Liver (tissue), 9 donors: ENCODE results near the gene RABL3. TPM values are rescaled to one million over a fixed set of nuclear protein-coding genes. Genes with fewer than 3 reads are reported as not detected.

Experiments used
- DNase-seq: peaks from one replicate; pipeline ENCODE4 v3.0.0-alpha.2; 2017; ENCODE audit warnings: low spot score
- H3K27ac ChIP-seq, 2 donors: one replicate each; pipeline ENCODE4 v1.7.0; 2013; ENCODE audit warnings: inconsistent platforms in 2 of 2, low read length in 2 of 2, control low read depth in 1 of 2, low read depth in 1 of 2, mild to moderate bottlenecking in 1 of 2
- H3K27me3 ChIP-seq, 4 donors: one replicate each; pipeline versions ENCODE4 v1.6.1 to v1.7.0; 2013; ENCODE audit warnings: low read length in 3 of 4, inconsistent platforms in 1 of 4, mild to moderate bottlenecking in 1 of 4, moderate library complexity in 1 of 4; ENCODE audit not compliant: control insufficient read depth in 4 of 4, insufficient read depth in 4 of 4
- H3K36me3 ChIP-seq, 4 donors: one replicate each; pipeline versions ENCODE4 v1.6.1 to v1.7.0; 2013; ENCODE audit warnings: low read length in 3 of 4, mild to moderate bottlenecking in 3 of 4, low read depth in 1 of 4, moderate library complexity in 1 of 4; ENCODE audit not compliant: control insufficient read depth in 4 of 4, insufficient read depth in 3 of 4
- H3K4me1 ChIP-seq, 4 donors: one replicate each; pipeline versions ENCODE4 v1.6.1 to v1.7.0; 2013; ENCODE audit warnings: low read length in 3 of 4, mild to moderate bottlenecking in 3 of 4, moderate library complexity in 1 of 4; ENCODE audit not compliant: control insufficient read depth in 4 of 4, insufficient read depth in 4 of 4
- H3K4me3 ChIP-seq, 3 donors: one replicate each; pipeline versions ENCODE4 v1.6.1 to v1.7.0; 2013; ENCODE audit warnings: low read length in 3 of 3, control low read depth in 1 of 3, low read depth in 1 of 3, mild to moderate bottlenecking in 1 of 3
- H3K9ac ChIP-seq, 2 donors: one replicate each; pipeline ENCODE4 v1.7.0; 2013; ENCODE audit warnings: low read length in 2 of 2, mild to moderate bottlenecking in 2 of 2, moderate library complexity in 2 of 2, control low read depth in 1 of 2, low read depth in 1 of 2
- H3K9me3 ChIP-seq, 4 donors: one replicate each; pipeline versions ENCODE4 v1.6.1 to v1.7.0; 2013; ENCODE audit warnings: low read length in 3 of 4; ENCODE audit not compliant: control insufficient read depth in 4 of 4
- EGR1 ChIP-seq, 2 donors: IDR thresholded peaks; 2 replicates each; pipeline ENCODE4 v1.6.1; 2016 to 2018; ENCODE audit warnings: antibody characterized with exemption in 2 of 2, low read depth in 2 of 2
- FOXA1 ChIP-seq: IDR thresholded peaks from 2 replicates; pipeline ENCODE4 v1.6.1; 2016; ENCODE audit warnings: antibody characterized with exemption
- FOXA2 ChIP-seq: IDR thresholded peaks from 2 replicates; pipeline ENCODE4 v1.6.1; 2016; ENCODE audit warnings: antibody characterized with exemption
- GABPA ChIP-seq, 2 donors: IDR thresholded peaks in 1 of 2; conservative IDR thresholded peaks in 1 of 2; 2 replicates each; pipeline ENCODE4 v1.6.1; 2016; ENCODE audit warnings: antibody characterized with exemption in 2 of 2, mild to moderate bottlenecking in 1 of 2, moderate library complexity in 1 of 2
- HNF4A ChIP-seq, 2 donors: conservative IDR thresholded peaks; 2 replicates each; pipeline ENCODE4 v1.6.1; 2016; ENCODE audit warnings: antibody characterized with exemption in 2 of 2, mild to moderate bottlenecking in 2 of 2
- HNF4G ChIP-seq: IDR thresholded peaks from 2 replicates; pipeline ENCODE4 v1.6.1; 2016; ENCODE audit warnings: antibody characterized with exemption
- JUND ChIP-seq, 2 donors: IDR thresholded peaks; 2 replicates each; pipeline ENCODE4 v1.6.1; 2016; ENCODE audit warnings: antibody characterized with exemption in 2 of 2
- NR2F2 ChIP-seq: IDR thresholded peaks from 2 replicates; pipeline ENCODE4 v1.6.1; 2016; ENCODE audit warnings: antibody characterized with exemption
- RAD21 ChIP-seq, 2 donors: IDR thresholded peaks; 2 replicates each; pipeline ENCODE4 v1.6.1; 2016; ENCODE audit warnings: antibody characterized with exemption in 2 of 2, mild to moderate bottlenecking in 2 of 2
- RXRA ChIP-seq, 2 donors: IDR thresholded peaks; 2 replicates each; pipeline ENCODE4 v1.6.1; 2017 to 2018; ENCODE audit warnings: antibody characterized with exemption in 2 of 2, mild to moderate bottlenecking in 1 of 2
- SP1 ChIP-seq: IDR thresholded peaks from 2 replicates; pipeline ENCODE4 v1.6.1; 2018; ENCODE audit warnings: antibody characterized with exemption, mild to moderate bottlenecking
- TAF1 ChIP-seq: conservative IDR thresholded peaks from 2 replicates; pipeline ENCODE4 v1.6.1; 2016; ENCODE audit warnings: antibody characterized with exemption, mild to moderate bottlenecking
- YY1 ChIP-seq: IDR thresholded peaks from 2 replicates; pipeline ENCODE4 v1.6.1; 2016; ENCODE audit warnings: antibody characterized with exemption, mild to moderate bottlenecking
- WGBS: extraction: QIAGEN DNeasy Blood & Tissue Kit; methylation state at CpG from one replicate; pipeline ENCODE4 v1.1.7; 2013; 5-methylcytosine and 5-hydroxymethylcytosine counted together
- polyA plus RNA-seq, 2 donors: library from polyadenylated mRNA; stranded (reverse) in 1 of 2; unstranded in 1 of 2; fragments of 200-250 nt in 1 of 2; fragments of >200 nt in 1 of 2; fragmentation: Nextera tagmentation in 1 of 2; extraction: Ambion mirVana in 1 of 2; gene quantifications; one replicate each; pipeline versions ENCODE4 v1.2.1 to v1.2.3, GENCODE V29; 2013 to 2015
- total RNA-seq, 2 donors: library from RNA; depleted of rRNA; stranded (reverse); fragments of >200 nt; gene quantifications; one replicate each; pipeline ENCODE4 v1.2.3, GENCODE V29; 2014
- TF ChIP-seq, protein P1 (sequence below): fragments of 150-350 bp; IDR thresholded peaks from 2 replicates; pipeline ENCODE4 v1.5.1; 2017; ENCODE audit warnings: improper control_type of control experiment, low read depth, low read length; ENCODE audit not compliant: missing input control
- TF ChIP-seq, protein P2 (sequence below): IDR thresholded peaks from 2 replicates; pipeline ENCODE4 v1.6.1; 2016; ENCODE audit warnings: antibody characterized with exemption
- TF ChIP-seq, protein P3 (sequence below): IDR thresholded peaks from 2 replicates; pipeline ENCODE4 v1.6.1; 2016; ENCODE audit warnings: antibody characterized with exemption
- TF ChIP-seq, protein P4 (sequence below): IDR thresholded peaks from 2 replicates; pipeline ENCODE4 v1.6.1; 2016; ENCODE audit warnings: antibody characterized with exemption
- TF ChIP-seq, protein P5 (sequence below): IDR thresholded peaks from 2 replicates; pipeline ENCODE4 v1.6.1; 2016; ENCODE audit warnings: antibody characterized with exemption, mild to moderate bottlenecking
- donor health status: healthy.
- donor health status: healthy.
- donor health status: healthy.
- donor health status: healthy.
- donor health status: healthy.

Gene RABL3
- total and polyA plus RNA-seq, 4 donors, result 8.6 to 14.1 (median 13.1) TPM

DNA sequence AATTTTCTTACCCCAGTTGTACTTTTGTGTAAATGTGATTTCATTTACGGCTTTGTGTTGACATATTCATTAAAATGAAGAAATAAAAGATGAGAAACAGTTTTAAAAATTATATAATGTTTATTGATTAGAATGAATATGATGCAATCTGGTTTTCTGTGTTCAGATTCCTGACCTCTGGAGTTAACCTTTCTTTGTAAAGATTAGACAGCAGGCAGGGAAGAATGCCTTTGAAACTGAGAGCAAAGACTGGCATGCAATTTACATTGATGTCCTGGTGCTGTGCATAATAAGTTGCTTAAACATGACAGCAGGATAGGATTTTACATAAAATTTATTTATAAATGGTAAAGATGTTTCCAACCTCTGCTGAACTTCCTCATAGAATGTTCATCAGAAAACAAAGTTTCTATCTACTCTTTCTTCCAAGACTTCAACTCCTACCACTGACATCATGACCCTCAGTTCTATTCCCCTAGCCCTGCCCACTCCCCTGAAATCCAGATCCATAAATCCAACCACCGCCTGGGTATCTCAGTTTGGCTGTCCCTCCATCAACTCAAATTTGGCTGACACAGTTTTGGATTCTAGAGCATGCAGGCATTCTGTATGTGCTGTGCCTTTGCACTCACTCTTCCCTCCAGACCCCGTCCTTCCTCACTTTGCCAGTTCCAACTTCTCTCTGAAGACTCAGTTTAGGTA is 62.0 kb downstream of the RABL3 start:
- no peak for DNase-seq
- 36% methylated on average over 3 of the region's 3 CpGs for WGBS
- Histone ChIP-seq H3K4me3 (peak overlapping the region; percentile 74 to 96 (median 93)), H3K27ac (peak overlapping the region; percentile 88 to 96), H3K4me1 (peaks cover 4 to 49% (median 23%) of the 10 kb centered on the region in 4 donors), H3K9me3 (no peaks in the 10 kb centered on the region), H3K27me3 (no peaks in the 10 kb centered on the region), H3K36me3 (peaks cover 0 to 15% (median 8%) of the 10 kb centered on the region in 4 donors), H3K9ac (peak overlapping the region; percentile 97 to 100)
- TF ChIP-seq RXRA (IDR thresholded peaks at IDR 0.05) (peak; percentile 40 to 70), RAD21 (IDR thresholded peaks at IDR 0.05) (no peak), EGR1 (IDR thresholded peaks at IDR 0.05; ENCODE audit: low read depth in 2 of 2) (no peak), YY1 (peak; percentile 56), GABPA (IDR thresholded peaks at IDR 0.05 in 1 of 2, conservative IDR thresholded peaks at IDR 0.05 in 1 of 2) (no peak), NR2F2 (peak; percentile 53), SP1 (no peak), HNF4A (conservative IDR thresholded peaks at IDR 0.05) (peak; percentile 52 to 72), FOXA2 (no peak), HNF4G (no peak), FOXA1 (no peak), JUND (IDR thresholded peaks at IDR 0.05) (peak in 1 of 2 donors; percentile 52), TAF1 (peak; percentile 79)
- TF ChIP-seq, protein P1, sequence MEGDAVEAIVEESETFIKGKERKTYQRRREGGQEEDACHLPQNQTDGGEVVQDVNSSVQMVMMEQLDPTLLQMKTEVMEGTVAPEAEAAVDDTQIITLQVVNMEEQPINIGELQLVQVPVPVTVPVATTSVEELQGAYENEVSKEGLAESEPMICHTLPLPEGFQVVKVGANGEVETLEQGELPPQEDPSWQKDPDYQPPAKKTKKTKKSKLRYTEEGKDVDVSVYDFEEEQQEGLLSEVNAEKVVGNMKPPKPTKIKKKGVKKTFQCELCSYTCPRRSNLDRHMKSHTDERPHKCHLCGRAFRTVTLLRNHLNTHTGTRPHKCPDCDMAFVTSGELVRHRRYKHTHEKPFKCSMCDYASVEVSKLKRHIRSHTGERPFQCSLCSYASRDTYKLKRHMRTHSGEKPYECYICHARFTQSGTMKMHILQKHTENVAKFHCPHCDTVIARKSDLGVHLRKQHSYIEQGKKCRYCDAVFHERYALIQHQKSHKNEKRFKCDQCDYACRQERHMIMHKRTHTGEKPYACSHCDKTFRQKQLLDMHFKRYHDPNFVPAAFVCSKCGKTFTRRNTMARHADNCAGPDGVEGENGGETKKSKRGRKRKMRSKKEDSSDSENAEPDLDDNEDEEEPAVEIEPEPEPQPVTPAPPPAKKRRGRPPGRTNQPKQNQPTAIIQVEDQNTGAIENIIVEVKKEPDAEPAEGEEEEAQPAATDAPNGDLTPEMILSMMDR, result no peak
- TF ChIP-seq, protein P2, sequence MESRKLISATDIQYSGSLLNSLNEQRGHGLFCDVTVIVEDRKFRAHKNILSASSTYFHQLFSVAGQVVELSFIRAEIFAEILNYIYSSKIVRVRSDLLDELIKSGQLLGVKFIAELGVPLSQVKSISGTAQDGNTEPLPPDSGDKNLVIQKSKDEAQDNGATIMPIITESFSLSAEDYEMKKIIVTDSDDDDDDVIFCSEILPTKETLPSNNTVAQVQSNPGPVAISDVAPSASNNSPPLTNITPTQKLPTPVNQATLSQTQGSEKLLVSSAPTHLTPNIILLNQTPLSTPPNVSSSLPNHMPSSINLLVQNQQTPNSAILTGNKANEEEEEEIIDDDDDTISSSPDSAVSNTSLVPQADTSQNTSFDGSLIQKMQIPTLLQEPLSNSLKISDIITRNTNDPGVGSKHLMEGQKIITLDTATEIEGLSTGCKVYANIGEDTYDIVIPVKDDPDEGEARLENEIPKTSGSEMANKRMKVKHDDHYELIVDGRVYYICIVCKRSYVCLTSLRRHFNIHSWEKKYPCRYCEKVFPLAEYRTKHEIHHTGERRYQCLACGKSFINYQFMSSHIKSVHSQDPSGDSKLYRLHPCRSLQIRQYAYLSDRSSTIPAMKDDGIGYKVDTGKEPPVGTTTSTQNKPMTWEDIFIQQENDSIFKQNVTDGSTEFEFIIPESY, result peak; percentile 19
- TF ChIP-seq, protein P3, sequence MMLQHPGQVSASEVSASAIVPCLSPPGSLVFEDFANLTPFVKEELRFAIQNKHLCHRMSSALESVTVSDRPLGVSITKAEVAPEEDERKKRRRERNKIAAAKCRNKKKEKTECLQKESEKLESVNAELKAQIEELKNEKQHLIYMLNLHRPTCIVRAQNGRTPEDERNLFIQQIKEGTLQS, result no peak
- TF ChIP-seq, protein P4, sequence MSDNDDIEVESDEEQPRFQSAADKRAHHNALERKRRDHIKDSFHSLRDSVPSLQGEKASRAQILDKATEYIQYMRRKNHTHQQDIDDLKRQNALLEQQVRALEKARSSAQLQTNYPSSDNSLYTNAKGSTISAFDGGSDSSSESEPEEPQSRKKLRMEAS, result peak; percentile 21
- TF ChIP-seq, protein P5, sequence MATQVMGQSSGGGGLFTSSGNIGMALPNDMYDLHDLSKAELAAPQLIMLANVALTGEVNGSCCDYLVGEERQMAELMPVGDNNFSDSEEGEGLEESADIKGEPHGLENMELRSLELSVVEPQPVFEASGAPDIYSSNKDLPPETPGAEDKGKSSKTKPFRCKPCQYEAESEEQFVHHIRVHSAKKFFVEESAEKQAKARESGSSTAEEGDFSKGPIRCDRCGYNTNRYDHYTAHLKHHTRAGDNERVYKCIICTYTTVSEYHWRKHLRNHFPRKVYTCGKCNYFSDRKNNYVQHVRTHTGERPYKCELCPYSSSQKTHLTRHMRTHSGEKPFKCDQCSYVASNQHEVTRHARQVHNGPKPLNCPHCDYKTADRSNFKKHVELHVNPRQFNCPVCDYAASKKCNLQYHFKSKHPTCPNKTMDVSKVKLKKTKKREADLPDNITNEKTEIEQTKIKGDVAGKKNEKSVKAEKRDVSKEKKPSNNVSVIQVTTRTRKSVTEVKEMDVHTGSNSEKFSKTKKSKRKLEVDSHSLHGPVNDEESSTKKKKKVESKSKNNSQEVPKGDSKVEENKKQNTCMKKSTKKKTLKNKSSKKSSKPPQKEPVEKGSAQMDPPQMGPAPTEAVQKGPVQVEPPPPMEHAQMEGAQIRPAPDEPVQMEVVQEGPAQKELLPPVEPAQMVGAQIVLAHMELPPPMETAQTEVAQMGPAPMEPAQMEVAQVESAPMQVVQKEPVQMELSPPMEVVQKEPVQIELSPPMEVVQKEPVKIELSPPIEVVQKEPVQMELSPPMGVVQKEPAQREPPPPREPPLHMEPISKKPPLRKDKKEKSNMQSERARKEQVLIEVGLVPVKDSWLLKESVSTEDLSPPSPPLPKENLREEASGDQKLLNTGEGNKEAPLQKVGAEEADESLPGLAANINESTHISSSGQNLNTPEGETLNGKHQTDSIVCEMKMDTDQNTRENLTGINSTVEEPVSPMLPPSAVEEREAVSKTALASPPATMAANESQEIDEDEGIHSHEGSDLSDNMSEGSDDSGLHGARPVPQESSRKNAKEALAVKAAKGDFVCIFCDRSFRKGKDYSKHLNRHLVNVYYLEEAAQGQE, result peak; percentile 46
